ENCODE data around the gene KLHL5.

DNA sequence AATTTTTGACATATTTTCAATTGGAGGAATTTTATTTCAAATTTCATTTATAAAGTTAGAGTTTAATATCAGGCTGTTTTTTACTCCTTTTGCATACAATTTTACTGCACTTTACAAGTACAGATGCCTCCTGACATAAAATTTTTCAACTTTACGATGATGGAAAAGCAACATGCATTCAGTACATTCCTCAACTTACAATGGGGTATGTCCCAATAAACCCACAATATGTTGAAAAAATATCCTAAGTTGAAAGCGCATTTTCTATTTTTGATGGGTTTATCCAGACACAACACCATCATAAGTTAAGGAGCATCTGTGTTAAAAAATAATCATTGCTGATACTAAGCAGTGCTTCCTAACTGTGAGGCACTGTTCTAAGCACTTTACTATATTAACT, 4.3 kb downstream of the KLHL5 start:
- TF ChIP-seq, protein P1, sequence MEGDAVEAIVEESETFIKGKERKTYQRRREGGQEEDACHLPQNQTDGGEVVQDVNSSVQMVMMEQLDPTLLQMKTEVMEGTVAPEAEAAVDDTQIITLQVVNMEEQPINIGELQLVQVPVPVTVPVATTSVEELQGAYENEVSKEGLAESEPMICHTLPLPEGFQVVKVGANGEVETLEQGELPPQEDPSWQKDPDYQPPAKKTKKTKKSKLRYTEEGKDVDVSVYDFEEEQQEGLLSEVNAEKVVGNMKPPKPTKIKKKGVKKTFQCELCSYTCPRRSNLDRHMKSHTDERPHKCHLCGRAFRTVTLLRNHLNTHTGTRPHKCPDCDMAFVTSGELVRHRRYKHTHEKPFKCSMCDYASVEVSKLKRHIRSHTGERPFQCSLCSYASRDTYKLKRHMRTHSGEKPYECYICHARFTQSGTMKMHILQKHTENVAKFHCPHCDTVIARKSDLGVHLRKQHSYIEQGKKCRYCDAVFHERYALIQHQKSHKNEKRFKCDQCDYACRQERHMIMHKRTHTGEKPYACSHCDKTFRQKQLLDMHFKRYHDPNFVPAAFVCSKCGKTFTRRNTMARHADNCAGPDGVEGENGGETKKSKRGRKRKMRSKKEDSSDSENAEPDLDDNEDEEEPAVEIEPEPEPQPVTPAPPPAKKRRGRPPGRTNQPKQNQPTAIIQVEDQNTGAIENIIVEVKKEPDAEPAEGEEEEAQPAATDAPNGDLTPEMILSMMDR (IDR thresholded peaks at IDR 0.05; ENCODE audit: insufficient read depth, low read length, poor library complexity, severe bottlenecking), result no peak
- no peak for TF ChIP-seq EZH2phosphoT487 (conservative IDR thresholded peaks at IDR 0.05; ENCODE audit: low read length)
